Endothelial cell (in vitro differentiated cells): ENCODE results near the gene DDX50. TPM values are rescaled to one million over a fixed set of nuclear protein-coding genes. Genes with fewer than 3 reads are reported as not detected.
"Not testable (repeated sequence)": the region's sequence is repeated elsewhere in the genome, so short reads cannot be mapped to it uniquely, and the experiment has no call there.

Experiments used
- DNase-seq: peaks from one replicate; pipeline ENCODE4 v3.0.0; 2021; ENCODE audit warnings: low spot score
- H3K27ac Mint-ChIP-seq: one replicate; pipeline ENCODE4 v1.8.0; 2021; ENCODE audit warnings: mixed read lengths, inconsistent platforms; ENCODE audit not compliant: unreplicated experiment
- H3K27me3 Mint-ChIP-seq: one replicate; pipeline ENCODE4 v1.8.0; 2021; ENCODE audit warnings: mild to moderate bottlenecking, moderate library complexity, mixed read lengths, inconsistent platforms; ENCODE audit not compliant: unreplicated experiment
- H3K36me3 Mint-ChIP-seq: one replicate; pipeline ENCODE4 v1.8.0; 2021; ENCODE audit warnings: mild to moderate bottlenecking, low read depth, mixed read lengths, inconsistent platforms; ENCODE audit not compliant: unreplicated experiment
- H3K4me1 Mint-ChIP-seq: one replicate; pipeline ENCODE4 v1.8.0; 2021; ENCODE audit warnings: mild to moderate bottlenecking, mixed read lengths, inconsistent platforms; ENCODE audit not compliant: unreplicated experiment
- H3K4me3 Mint-ChIP-seq: one replicate; pipeline ENCODE4 v1.8.0; 2021; ENCODE audit warnings: mild to moderate bottlenecking, mixed read lengths, inconsistent platforms; ENCODE audit not compliant: unreplicated experiment
- H3K9me3 Mint-ChIP-seq: one replicate; pipeline ENCODE4 v1.8.0; 2021; ENCODE audit warnings: mixed read lengths, inconsistent platforms; ENCODE audit not compliant: unreplicated experiment
- total RNA-seq: library from RNA; stranded (reverse); fragmentation: NEBNext Ultra II Directional; extraction: Animal tissue kit (Norgen Biotek cat#: 25700); gene quantifications from one replicate; pipeline ENCODE4 v1.2.1, GENCODE V29; 2021; ENCODE audit not compliant: unreplicated experiment
- TF ChIP-seq, protein P1 (sequence below): fragments of 200-600 bp; sonication (generic); IDR thresholded peaks from one replicate; pipeline ENCODE4 v1.5.0; 2021; ENCODE audit warnings: antibody characterized with exemption; ENCODE audit not compliant: unreplicated experiment

DDX50 gene
- total RNA-seq, 1 donor from 2014 or later = 35.2 TPM

DNA sequence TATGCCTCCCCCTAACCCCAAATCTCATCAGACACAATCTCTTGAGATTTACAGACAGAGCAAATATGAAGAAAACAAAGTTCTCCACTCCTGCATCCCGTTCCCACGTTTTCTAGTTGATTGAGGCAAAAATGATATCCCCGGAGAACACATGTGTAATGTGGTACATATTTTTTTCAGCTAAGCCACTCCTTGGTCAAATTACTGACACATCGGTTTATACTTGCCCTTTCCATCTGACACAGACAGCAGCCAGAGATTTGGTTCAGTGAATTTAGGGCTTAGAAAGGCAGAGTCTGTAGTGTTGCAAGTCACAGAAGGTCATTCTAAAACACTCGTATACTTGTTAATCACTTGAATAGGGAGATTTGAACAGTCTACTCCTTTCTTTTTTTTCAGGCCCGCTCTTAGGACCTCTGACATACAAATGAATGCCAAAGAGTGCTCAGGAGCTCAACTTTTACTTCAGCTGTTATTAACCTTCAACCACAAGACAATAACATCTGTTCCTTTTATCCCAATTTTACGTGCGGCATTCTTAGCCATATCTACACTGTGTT is 1.8 kb upstream of the DDX50 start:
- peaks cover 5% of the 10 kb centered on the region for H3K27me3 Mint-ChIP-seq
- no peaks in the 10 kb centered on the region for H3K36me3 Mint-ChIP-seq
- TF ChIP-seq, protein P1, sequence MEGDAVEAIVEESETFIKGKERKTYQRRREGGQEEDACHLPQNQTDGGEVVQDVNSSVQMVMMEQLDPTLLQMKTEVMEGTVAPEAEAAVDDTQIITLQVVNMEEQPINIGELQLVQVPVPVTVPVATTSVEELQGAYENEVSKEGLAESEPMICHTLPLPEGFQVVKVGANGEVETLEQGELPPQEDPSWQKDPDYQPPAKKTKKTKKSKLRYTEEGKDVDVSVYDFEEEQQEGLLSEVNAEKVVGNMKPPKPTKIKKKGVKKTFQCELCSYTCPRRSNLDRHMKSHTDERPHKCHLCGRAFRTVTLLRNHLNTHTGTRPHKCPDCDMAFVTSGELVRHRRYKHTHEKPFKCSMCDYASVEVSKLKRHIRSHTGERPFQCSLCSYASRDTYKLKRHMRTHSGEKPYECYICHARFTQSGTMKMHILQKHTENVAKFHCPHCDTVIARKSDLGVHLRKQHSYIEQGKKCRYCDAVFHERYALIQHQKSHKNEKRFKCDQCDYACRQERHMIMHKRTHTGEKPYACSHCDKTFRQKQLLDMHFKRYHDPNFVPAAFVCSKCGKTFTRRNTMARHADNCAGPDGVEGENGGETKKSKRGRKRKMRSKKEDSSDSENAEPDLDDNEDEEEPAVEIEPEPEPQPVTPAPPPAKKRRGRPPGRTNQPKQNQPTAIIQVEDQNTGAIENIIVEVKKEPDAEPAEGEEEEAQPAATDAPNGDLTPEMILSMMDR = no peak
- peaks cover 17% of the 10 kb centered on the region for H3K4me1 Mint-ChIP-seq
- H3K4me3 Mint-ChIP-seq = peak overlapping the region; percentile 8
- H3K9me3 Mint-ChIP-seq = no peaks in the 10 kb centered on the region
- DNase-seq = no peak
- no peak overlapping the region for H3K27ac Mint-ChIP-seq

DNA sequence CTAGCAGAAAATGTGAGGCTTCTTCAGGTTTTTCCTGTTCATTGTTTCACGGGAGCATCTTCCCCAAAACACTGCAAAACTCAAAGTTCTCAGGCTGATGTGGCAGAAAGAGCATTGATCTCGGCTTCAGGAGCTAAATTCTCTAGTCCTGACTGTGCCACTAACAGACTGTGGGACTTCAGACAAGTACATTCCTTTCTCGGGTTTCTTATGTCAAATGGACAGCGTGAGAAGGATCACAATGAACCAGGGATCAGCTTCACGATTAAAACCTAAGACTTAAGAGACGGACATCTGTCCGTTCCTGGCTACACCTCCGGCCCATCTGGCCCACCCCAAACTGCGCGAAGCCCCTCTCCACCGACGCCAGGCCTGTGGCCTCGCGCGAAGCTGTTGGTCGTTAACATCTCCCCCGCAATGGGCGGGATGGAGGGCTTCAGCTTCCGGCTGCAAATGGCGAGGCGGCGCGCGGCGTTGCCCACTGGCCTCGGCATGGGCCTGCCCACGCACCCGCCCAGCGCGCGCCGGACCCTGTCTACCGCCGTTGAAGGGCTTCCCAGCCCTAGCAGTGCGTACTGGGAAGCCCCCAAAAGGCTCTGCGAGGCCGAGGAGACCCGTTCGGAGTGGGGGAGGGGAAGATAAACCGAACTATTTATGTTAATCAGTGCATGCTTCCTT is 549 bp upstream of the DDX50 start:
- Mint-ChIP-seq H3K27me3 (peaks cover 5% of the 10 kb centered on the region), H3K36me3 (no peaks in the 10 kb centered on the region), H3K4me1 (peaks cover 19% of the 10 kb centered on the region), H3K27ac (peak overlapping the region; percentile 97), H3K9me3 (no peaks in the 10 kb centered on the region), H3K4me3 (peak overlapping the region; percentile 99)
- TF ChIP-seq, protein P1 = no peak
- no peak for DNase-seq

DNA sequence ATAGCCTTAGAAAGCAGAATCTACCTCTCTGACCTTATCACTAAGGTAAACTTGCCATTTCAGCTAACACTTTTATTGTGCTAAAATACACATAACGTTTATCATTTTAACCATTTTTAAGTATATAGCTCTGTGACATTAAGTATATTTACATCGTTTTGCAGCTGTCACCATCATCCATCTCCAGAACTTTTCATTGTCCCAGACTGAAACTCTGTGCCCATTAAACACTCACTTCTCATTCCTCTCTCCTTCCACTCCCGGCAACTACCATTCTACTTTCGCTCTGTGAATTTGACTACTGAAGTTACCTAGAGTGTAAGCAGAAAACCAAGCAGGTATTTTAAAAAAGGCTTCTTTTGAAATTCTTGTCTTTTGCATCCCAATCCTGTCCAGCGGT is 1.3 kb downstream of the DDX50 start:
- peaks cover 1% of the 10 kb centered on the region for H3K27me3 Mint-ChIP-seq
- H3K36me3 Mint-ChIP-seq = peaks cover 6% of the 10 kb centered on the region
- peak overlapping the region; percentile 44 for H3K4me3 Mint-ChIP-seq
- no peaks in the 10 kb centered on the region for H3K9me3 Mint-ChIP-seq
- H3K27ac Mint-ChIP-seq = peak overlapping the region; percentile 15
- DNase-seq = no peak
- H3K4me1 Mint-ChIP-seq = peaks cover 19% of the 10 kb centered on the region
- TF ChIP-seq, protein P1 = no peak

DNA sequence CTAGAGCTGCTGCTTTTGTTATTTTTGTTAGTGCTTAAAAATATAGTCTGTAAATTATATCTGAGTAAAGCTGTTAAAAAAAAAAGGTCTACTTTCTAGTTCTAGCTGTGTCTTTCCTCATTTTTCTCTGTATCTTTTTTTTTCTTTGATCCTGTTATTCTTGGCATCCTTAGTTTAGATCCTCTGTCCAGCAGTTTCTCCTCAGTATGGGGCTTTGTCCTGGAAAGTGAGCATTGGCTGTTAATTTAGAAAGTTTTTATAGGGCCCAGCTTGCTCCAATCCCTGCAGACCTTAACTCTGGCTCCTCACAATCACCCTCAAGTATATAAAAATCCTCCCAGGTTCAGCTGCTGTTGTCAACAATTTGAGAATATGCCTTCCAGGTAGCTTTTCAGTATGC is 23.5 kb downstream of the DDX50 start:
- peaks cover 4% of the 10 kb centered on the region for H3K27me3 Mint-ChIP-seq
- no peak overlapping the region for H3K4me3 Mint-ChIP-seq
- peaks cover 4% of the 10 kb centered on the region for H3K36me3 Mint-ChIP-seq
- H3K27ac Mint-ChIP-seq = no peak overlapping the region
- H3K9me3 Mint-ChIP-seq = no peaks in the 10 kb centered on the region
- H3K4me1 Mint-ChIP-seq = no peaks in the 10 kb centered on the region
- no peak for DNase-seq
- TF ChIP-seq, protein P1 = no peak

DNA sequence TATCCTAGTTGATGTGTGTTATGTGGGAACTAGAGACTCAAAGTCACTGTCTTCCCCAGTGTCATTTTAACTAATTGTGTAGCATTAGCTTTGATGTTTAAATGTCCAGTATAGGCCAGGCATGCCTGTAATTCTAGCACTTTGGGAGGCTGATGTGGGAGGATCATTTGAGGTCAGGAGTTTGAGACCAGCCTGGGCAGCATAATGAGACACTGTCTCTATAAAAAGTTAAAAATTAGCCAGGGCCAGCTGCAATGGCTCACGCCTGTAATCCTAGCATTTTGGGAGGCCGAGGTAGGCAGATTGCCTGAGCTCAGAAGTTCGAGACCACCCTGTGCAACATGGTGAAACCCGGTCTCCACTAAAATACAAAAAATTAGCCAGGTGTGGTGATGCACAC is 24.4 kb downstream of the DDX50 start:
- H3K4me1 Mint-ChIP-seq = no peaks in the 10 kb centered on the region
- DNase-seq = no peak
- no peaks in the 10 kb centered on the region for H3K9me3 Mint-ChIP-seq
- no peak overlapping the region for H3K27ac Mint-ChIP-seq
- H3K36me3 Mint-ChIP-seq = peaks cover 7% of the 10 kb centered on the region
- no peak overlapping the region for H3K4me3 Mint-ChIP-seq
- TF ChIP-seq, protein P1 = no peak
- H3K27me3 Mint-ChIP-seq = peaks cover 6% of the 10 kb centered on the region

DNA sequence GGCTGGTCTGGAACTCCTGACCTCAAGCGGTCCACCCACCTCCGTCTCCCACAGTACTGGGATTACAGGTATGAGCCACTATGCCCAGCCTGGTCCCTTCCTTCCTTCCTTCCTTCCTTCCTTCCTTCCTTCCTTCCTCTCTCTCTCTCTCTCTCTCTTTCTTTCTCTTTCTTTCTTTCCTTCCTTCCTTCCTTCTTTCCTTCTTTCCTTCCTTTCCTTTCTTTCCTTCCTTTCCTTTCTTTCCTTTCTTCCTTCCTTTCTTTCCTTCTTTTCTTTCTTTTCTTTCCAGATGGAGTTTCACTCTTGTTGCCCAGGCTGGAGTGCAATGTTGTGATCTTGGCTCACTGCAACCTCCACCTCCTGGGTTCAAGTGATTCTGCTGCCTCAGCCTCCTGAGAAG is 28.0 kb downstream of the DDX50 start:
- not testable (repeated sequence) for H3K4me1 Mint-ChIP-seq, DNase-seq, H3K27ac Mint-ChIP-seq, H3K27me3 Mint-ChIP-seq, H3K9me3 Mint-ChIP-seq, H3K4me3 Mint-ChIP-seq
- peaks cover 18% of the 10 kb centered on the region for H3K36me3 Mint-ChIP-seq

DNA sequence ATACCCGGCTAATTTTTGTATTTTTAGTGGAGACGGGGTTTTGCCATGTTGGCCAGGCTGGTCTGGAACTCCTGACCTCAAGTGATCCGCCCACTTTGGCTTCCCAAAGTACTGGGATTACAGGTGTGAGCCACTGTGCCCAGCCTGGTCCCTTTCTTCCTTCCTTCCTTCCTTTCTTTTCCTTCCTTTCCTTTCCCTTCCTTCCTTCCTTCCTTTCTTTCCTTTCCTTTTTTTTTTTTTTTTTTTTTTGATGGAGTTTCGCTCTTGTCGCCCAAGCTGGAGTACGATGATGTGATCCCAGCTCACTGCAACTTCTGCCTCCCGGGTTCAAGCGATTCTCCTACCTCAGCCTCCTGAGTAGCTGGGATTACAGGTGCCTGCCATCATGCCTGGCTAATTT is 28.8 kb downstream of the DDX50 start:
- not testable (repeated sequence) for H3K9me3 Mint-ChIP-seq, DNase-seq, H3K27me3 Mint-ChIP-seq, H3K4me3 Mint-ChIP-seq, H3K27ac Mint-ChIP-seq, H3K4me1 Mint-ChIP-seq
- H3K36me3 Mint-ChIP-seq = peaks cover 18% of the 10 kb centered on the region
